Dendritic cell treated with granulocyte-macrophage colony-stimulating factor and Interleukin-4, amounts not matched to agents 40 ng/mL and 50 ng/mL, for 4 days (primary cell): ENCODE data around the gene ENPP7.
A peak's percentile ranks its signal among the peaks of the same experiment; 100 is the strongest.

Experiments
- H3K27ac Mint-ChIP-seq: one replicate; pipeline ENCODE4 v1.8.0; 2022; ENCODE audit warnings: mild to moderate bottlenecking, mixed read lengths
- H3K27me3 Mint-ChIP-seq: one replicate; pipeline ENCODE4 v1.8.0; 2022; ENCODE audit warnings: mild to moderate bottlenecking, mixed read lengths
- H3K36me3 Mint-ChIP-seq: one replicate; pipeline ENCODE4 v1.8.0; 2022; ENCODE audit warnings: low read depth, mixed read lengths
- H3K4me1 Mint-ChIP-seq: one replicate; pipeline ENCODE4 v1.8.0; 2022; ENCODE audit warnings: low read depth, mixed read lengths
- H3K4me3 Mint-ChIP-seq: one replicate; pipeline ENCODE4 v1.8.0; 2022; ENCODE audit warnings: mild to moderate bottlenecking, moderate library complexity, mixed read lengths
- H3K9me3 Mint-ChIP-seq: one replicate; pipeline ENCODE4 v1.8.0; 2022; ENCODE audit warnings: mixed read lengths
- intact Hi-C: fragments of 100-400 bp; cut with micrococcal nuclease; formaldehyde crosslinking; loops from one replicate; pipeline ENCODE4 v1.15.0; 2022

Gene ENPP7

GRCh38 chr17:79788455-79788854 is 57.7 kb downstream of the ENPP7 start:
- H3K27me3 Mint-ChIP-seq: peaks cover 79% of the 10 kb centered on the region

GRCh38 chr17:79788989-79789942 is 58.5 kb downstream of the ENPP7 start:
- Mint-ChIP-seq H3K27me3 (peaks cover 85% of the 10 kb centered on the region), H3K9me3 (no peaks in the 10 kb centered on the region), H3K27ac (no peak overlapping the region), H3K36me3 (peaks cover 9% of the 10 kb centered on the region), H3K4me1 (peaks cover 21% of the 10 kb centered on the region), H3K4me3 (no peak overlapping the region)
- intact Hi-C loops: loop anchor here (5.0 kb wide), 1 partner anchor 128 kb away; no protein-coding TSS in a partner anchor

More at GRCh38 chr17:79788455-79788854, 57.7 kb downstream of the ENPP7 start:
- H3K9me3 Mint-ChIP-seq: no peaks in the 10 kb centered on the region
- H3K36me3 Mint-ChIP-seq: peaks cover under 1% of the 10 kb centered on the region
- H3K4me1 Mint-ChIP-seq: peaks cover 25% of the 10 kb centered on the region
- intact Hi-C loops: loop anchor here (5.0 kb wide), 1 partner anchor 129 kb away; no protein-coding TSS in a partner anchor
- H3K4me3 Mint-ChIP-seq: no peak overlapping the region
- no peak overlapping the region for H3K27ac Mint-ChIP-seq

- Mint-ChIP-seq H3K4me1 (peaks cover 21% of the 10 kb centered on the region), H3K9me3 (no peaks in the 10 kb centered on the region), H3K27ac (no peak overlapping the region), H3K36me3 (peaks cover 18% of the 10 kb centered on the region), H3K4me3 (peak overlapping the region; percentile 20), H3K27me3 (peaks cover 89% of the 10 kb centered on the region)
- intact Hi-C loops: loop anchor here (2.0 to 5.0 kb wide), 3 partner anchors 127 to 202 kb away; no protein-coding TSS in a partner anchor
Observed at GRCh38 chr17:79789943-79790804, 59.4 kb downstream of the ENPP7 start.

- Mint-ChIP-seq H3K9me3 (no peaks in the 10 kb centered on the region), H3K27ac (no peak overlapping the region), H3K27me3 (peaks cover 82% of the 10 kb centered on the region), H3K4me1 (peaks cover 28% of the 10 kb centered on the region), H3K4me3 (no peak overlapping the region), H3K36me3 (peaks cover 26% of the 10 kb centered on the region)
- intact Hi-C loops: loop anchor here (2.0 to 5.0 kb wide), 2 partner anchors 180 to 201 kb away; no protein-coding TSS in a partner anchor
Observed at GRCh38 chr17:79790805-79791734, 60.3 kb downstream of the ENPP7 start.

- Mint-ChIP-seq H3K27me3 (peaks cover 75% of the 10 kb centered on the region), H3K4me1 (peaks cover 32% of the 10 kb centered on the region), H3K27ac (no peak overlapping the region), H3K9me3 (no peaks in the 10 kb centered on the region), H3K36me3 (peaks cover 26% of the 10 kb centered on the region), H3K4me3 (no peak overlapping the region)
- intact Hi-C loops: loop anchor here (2.0 to 5.0 kb wide), 2 partner anchors 179 to 201 kb away; no protein-coding TSS in a partner anchor
Observed at GRCh38 chr17:79791735-79792161, 61.0 kb downstream of the ENPP7 start.
